Heart left ventricle (tissue), 13 donors: ENCODE measurements around the gene PHGDH.

Experiments
- CTCF ChIP-seq, 12 donors: fragments of 200-600 bp; sonication (generic) in 4 of 12; IDR thresholded peaks; one replicate each; pipeline versions ENCODE4 v1.5.0 to v1.8.0; 2018 to 2022; ENCODE audit warnings: antibody characterized with exemption in 12 of 12, mild to moderate bottlenecking in 5 of 12
- POLR2A ChIP-seq, 2 donors: fragments of 450-650 bp; IDR thresholded peaks; one replicate each; pipeline ENCODE4 v1.6.1; 2017; ENCODE audit warnings: antibody characterized with exemption in 2 of 2, mild to moderate bottlenecking in 2 of 2, moderate library complexity in 2 of 2
- donor health status: ischemic (EF 13 %, LVEDD 7.1; RV severe dilation, severe dysfunction).
- donor health status: DM: no; HTN: yes; CAD: no.
- donor health status: DM: no; HTN: no; CAD: no.
- donor health status: ischemic (EF 25% LVEDD 6.9; RV normal size, moderate dysfunction).
- donor health status: ischemic (EF 25% LVEDD 5.7; RV mildly dilated, moderate dysfunction).
- donor health status: ischemic (EF 35%, LVEDD 5.7; RV mildly dilated, moderate dysfunction).
- donor health status: nonischemic (EF 11% LVEDD 7.7; RV severe dilation, severe dysfunction).
- donor health status: DM: yes; HTN: yes; CAD: no.
- donor health status: PGD.
- donor health status: ischemic (EF 29% LVEDD 5.4; RV normal size, mild dysfunction).
- donor health status: nonischemic (EF 23%, LVEDD 6.1; RV moderate dilation, normal function).

GRCh38 chr1:119737040-119737682, 25.4 kb downstream of the PHGDH start:
- TF ChIP-seq CTCF (IDR thresholded peaks at IDR 0.05) (no peak), POLR2A (IDR thresholded peaks at IDR 0.05) (no peak)
